ENCODE results near the gene TP53INP2. TPM values are rescaled to one million over a fixed set of nuclear protein-coding genes. Genes with fewer than 3 reads are reported as not detected.

TP53INP2 gene
- total and polyA plus RNA-seq, 2 of the 4 experiments (the other 2 are of a cell fraction) = 1.3 to 7.4 TPM

GRCh38 chr20:34675993-34676641 is 28.0 kb upstream of the TP53INP2 start:
- peak overlapping the region; percentile 37 for H3K9ac ChIP-seq (ENCODE audit: low read depth, low read length)
- ATAC-seq (ENCODE audit: low read depth) = peak; percentile 0; the same call in 1 of the 2 replicates
- no peak overlapping the region for H2BK15ac ChIP-seq (ENCODE audit: low read depth, low read length)
- CTCF ChIA-PET = interaction anchor here (0.5 to 0.6 kb wide), 3 partner anchors 13 to 663 kb away, joined by 3 to 4 read pairs (median 3); no protein-coding TSS in a partner anchor
- no TSS peak for BruUV-seq (replicated peaks)
- H2BK120ac ChIP-seq (ENCODE audit: low read depth, low read length) = no peak overlapping the region
- peak overlapping the region; percentile 73; the same call in 1 of the 2 replicates for H3K14ac ChIP-seq (replicated peaks; ENCODE audit: low read depth, low read length)
- peak overlapping the region; percentile 93 for H2AFZ ChIP-seq (replicated peaks; ENCODE audit: low read length, poor library complexity)
- H3K9me1 ChIP-seq (ENCODE audit: insufficient read depth, low read length) = no peaks in the 10 kb centered on the region; the same call in 1 of the 2 replicates
- H3K23ac ChIP-seq (ENCODE audit: low read depth, low read length) = peak overlapping the region; percentile 82
- in situ Hi-C loops (cut with MboI; ENCODE audit: low sequenced_read_pairs) = no loop called here
- 0% methylated on average over 3 of the region's 14 CpGs; no CpG with 5 or more reads in 1 of the 2 experiments for WGBS, 2 experiments (ENCODE audit: extremely low coverage in 2 of 2, insufficient read length in 1 of 2)
- H2BK5ac ChIP-seq (ENCODE audit: low read depth, low read length, poor library complexity, severe bottlenecking) = no peak overlapping the region
- H2AK5ac ChIP-seq (ENCODE audit: low read depth, low read length) = no peak overlapping the region
- H3K4me3 ChIP-seq (ENCODE audit: insufficient read depth, low read depth, low read length) = peak overlapping the region; percentile 77
- peak overlapping the region; percentile 73 for H3K4me2 ChIP-seq (ENCODE audit: low read depth, low read length)
- dilution Hi-C loops (cut with HindIII; ENCODE audit: low sequenced_read_pairs, unreplicated experiment) = no loop called here
- no peak overlapping the region for H3K4ac ChIP-seq (ENCODE audit: low read depth, low read length)
- H3K9me3 ChIP-seq (ENCODE audit: control insufficient read depth, insufficient read depth, low read length) = no peaks in the 10 kb centered on the region
- H4K8ac ChIP-seq (ENCODE audit: low read depth in 2 of 2, low read length in 2 of 2) = peak overlapping the region; percentile 39 to 69; a peak in 2 of 4 replicates
- H3K79me1 ChIP-seq (ENCODE audit: low read depth in 1 of 2, low read length in 2 of 2) = peaks cover 5 to 21% of the 10 kb centered on the region in 2 experiments; a peak in 3 of 4 replicates
- POLR2A ChIA-PET (ENCODE audit: unreplicated experiment) = no interaction called here
- TF ChIP-seq MAZ (IDR thresholded peaks at IDR 0.05; ENCODE audit: borderline replicate concordance, low read depth, low read length) = no peak
- TF ChIP-seq SMC3 (IDR thresholded peaks at IDR 0.05; ENCODE audit: low read depth, low read length) = no peak
- TF ChIP-seq RAD21 (IDR thresholded peaks at IDR 0.05; ENCODE audit: low read length) = no peak
- no peak for TF ChIP-seq NFE2L2 (IDR thresholded peaks at IDR 0.05; ENCODE audit: low read depth, low read length)
- TF ChIP-seq CHD1 (IDR thresholded peaks at IDR 0.05; ENCODE audit: low read depth, low read length) = no peak
- no peak for TF ChIP-seq CEBPB (IDR thresholded peaks at IDR 0.05; ENCODE audit: low read depth, low read length)
- H4K5ac ChIP-seq (ENCODE audit: low read depth, low read length) = no peak overlapping the region
- peak overlapping the region; percentile 75; the same call in 1 of the 2 replicates for H3K56ac ChIP-seq (ENCODE audit: extremely low read depth, insufficient read depth, low read length)
- H3K27me3 ChIP-seq (ENCODE audit: control insufficient read depth, insufficient read depth, low read length) = no peaks in the 10 kb centered on the region
- H4K20me1 ChIP-seq (ENCODE audit: insufficient read depth, low read length) = no peaks in the 10 kb centered on the region
- no peaks in the 10 kb centered on the region for H3K36me3 ChIP-seq (ENCODE audit: control insufficient read depth, insufficient read depth, low read length)
- H4K91ac ChIP-seq (ENCODE audit: insufficient read depth, low read depth, low read length) = no peak overlapping the region
- H3K27ac ChIP-seq (ENCODE audit: insufficient read depth, low read length) = no peak overlapping the region
- DNase-seq = no peak
- peak overlapping the region; percentile 70 for H2AK9ac ChIP-seq (replicated peaks; ENCODE audit: low read depth, low read length, poor library complexity)
- 0 out of 2 replicates have a peak, but pooled peaks cover 2% of the 10 kb centered on the region for H3K4me1 ChIP-seq (ENCODE audit: control insufficient read depth, insufficient read depth, low read length)
- H3K18ac ChIP-seq (ENCODE audit: low read depth, low read length) = no peak overlapping the region
- H2BK20ac ChIP-seq (ENCODE audit: low read depth, low read length) = no peak overlapping the region
- intact Hi-C loops (cut with micrococcal nuclease) = no loop called here
